Stimulated activated CD8-positive, alpha-beta memory T cell treated with anti-CD3 and anti-CD28 coated beads, Interleukin-15, amount 100 ng/mL, for 1 hour (primary cell): ENCODE data around the gene PLXDC1.

ENCODE experiments used
- DNase-seq: peaks from one replicate; pipeline ENCODE4 v3.0.0-alpha.2; 2020; ENCODE audit warnings: low read depth

PLXDC1 gene

DNA sequence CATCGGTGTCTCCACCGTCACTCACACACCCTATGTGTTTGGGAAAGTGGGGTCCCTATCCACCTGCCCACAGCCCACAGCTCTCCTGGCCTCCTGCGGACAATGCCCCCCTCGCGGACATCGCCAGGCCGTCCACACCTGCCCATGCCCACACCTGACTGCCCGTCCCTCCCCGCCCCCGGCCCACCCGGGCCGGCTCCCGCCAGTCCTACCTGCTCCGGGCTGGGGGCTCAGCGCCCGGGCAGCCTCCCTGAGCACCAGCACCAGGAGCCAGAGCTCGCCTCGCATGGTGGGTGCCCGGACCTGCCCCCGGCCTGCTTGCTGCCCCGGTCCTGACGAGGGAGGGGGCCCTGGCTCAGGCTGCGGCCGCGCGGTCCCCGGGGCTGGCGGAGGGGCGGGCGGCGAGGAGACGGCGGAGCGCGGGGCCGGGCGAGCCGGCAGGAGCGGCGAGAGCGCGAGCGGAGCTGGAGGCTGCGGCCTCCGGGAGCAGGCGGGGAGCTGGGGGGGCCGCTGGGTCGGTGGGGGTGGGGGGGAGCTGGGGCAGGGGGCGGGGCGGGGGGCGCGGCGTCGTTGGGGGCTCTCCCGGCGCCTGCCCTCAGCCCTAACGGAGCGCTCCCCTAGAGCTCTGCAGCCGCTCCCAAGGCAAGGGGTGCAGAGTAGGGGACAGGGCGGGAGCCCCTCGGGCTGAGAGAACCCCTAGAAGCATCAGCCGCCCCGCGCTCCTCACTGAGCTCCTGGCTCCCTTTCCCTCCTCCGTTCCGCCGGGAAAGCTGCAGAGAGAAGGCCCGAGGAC lies at the start of gene PLXDC1:
PLXDC1 (minus strand) TSS at position 488 of the 793 bp plus-strand sequence; CDS start at position 288, 200 bp downstream.
- DNase-seq = no peak

GRCh38 chr17:39200957-39201510 lies 49.6 kb upstream of the PLXDC1 start:
- no peak for DNase-seq

DNA sequence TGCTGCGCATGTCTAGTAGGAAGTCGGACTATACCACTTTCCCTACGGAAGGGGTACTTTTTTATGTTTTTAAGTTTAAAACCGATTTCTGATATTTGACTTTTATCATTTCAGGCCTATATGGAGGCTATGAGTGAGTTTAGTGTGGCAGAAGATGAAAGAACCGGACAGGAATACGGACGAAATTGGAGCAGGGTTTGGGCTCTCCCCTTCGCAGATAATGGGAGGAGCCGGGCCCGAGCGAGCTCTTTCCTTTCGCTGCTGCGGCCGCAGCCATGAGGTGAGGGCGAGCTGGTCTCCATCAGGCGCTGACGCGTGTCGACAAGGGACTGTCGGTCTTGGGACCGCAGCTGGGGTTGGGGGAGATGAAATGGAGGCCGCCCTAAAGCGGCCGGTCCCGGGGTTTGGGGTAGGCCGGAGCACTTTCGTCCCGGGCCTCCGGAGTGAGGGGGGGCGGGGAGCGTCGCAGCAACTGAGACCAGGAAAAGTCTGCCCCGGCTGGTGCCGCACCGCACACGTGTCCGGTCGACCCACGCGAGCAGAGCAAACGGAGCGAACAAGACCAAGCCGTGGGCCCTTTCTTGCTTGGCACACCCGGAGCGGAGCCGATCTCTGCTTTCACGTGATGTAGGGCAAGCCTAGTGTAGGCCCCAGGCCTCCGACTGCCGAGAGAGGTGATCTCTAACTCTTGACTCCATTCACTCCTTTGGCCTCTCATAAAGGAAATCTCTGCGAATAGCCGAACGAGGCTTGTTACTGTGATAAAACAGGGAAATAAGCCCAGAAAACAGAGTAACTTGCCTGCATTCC lies 48.8 kb upstream of the PLXDC1 start, which contains the start of gene RPL19:
RPL19 (plus strand) TSS at position 214 of the 810 bp plus-strand sequence; CDS start at position 276, 62 bp downstream.
- peak; percentile 59 for DNase-seq

- DNase-seq = peak; percentile 78
Observed at GRCh38 chr17:39199820-39200069, 48.3 kb upstream of the PLXDC1 start.

- no peak for DNase-seq
Observed at GRCh38 chr17:39198186-39198566, 46.7 kb upstream of the PLXDC1 start.

DNA sequence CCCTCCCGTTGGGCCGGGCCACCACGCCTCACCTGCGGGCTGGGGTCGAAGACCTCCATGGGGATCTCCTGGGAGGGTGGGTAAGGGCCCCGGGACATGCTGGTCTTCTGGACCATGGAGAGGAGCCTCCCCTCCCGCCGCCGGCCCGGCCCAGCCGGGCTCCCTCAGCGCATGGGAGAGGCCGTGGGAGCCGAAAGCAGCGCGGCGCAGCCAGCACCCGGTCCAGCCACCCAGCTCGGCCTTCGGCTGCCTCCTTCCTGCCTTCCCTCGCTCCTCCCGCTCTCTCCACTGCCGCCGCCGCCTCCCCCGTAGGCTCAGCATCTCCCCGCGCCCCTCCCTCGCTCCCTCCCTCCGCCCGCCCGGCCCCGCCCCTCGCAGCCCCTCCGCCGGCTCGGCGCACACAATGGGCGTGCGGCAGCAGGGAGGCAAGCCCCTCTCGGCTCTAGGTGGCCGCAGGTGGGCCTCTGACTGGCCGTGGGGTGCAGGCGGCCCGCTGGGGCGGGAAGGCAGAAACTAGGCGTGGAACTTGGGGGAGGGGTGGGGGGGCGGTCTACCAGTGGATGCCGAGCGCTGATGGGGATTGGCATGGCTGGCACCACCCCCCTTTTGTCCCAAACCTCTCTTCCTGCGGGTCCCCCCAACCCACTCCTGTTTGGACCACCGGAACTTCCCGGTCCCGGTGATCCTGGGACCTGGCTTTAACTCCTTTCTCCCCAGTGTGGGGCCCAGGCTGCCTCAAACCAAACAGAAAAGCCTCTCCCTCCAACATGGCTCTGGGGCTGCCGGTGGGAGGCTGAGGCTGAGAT lies 46.1 kb upstream of the PLXDC1 start, which contains the start of gene CACNB1:
CACNB1 (minus strand) TSS at position 290 of the 806 bp plus-strand sequence; CDS start at position 116, 174 bp downstream.
- DNase-seq = peak; percentile 22

GRCh38 chr17:39196808-39197291 lies 45.4 kb upstream of the PLXDC1 start:
- DNase-seq = no peak

DNA sequence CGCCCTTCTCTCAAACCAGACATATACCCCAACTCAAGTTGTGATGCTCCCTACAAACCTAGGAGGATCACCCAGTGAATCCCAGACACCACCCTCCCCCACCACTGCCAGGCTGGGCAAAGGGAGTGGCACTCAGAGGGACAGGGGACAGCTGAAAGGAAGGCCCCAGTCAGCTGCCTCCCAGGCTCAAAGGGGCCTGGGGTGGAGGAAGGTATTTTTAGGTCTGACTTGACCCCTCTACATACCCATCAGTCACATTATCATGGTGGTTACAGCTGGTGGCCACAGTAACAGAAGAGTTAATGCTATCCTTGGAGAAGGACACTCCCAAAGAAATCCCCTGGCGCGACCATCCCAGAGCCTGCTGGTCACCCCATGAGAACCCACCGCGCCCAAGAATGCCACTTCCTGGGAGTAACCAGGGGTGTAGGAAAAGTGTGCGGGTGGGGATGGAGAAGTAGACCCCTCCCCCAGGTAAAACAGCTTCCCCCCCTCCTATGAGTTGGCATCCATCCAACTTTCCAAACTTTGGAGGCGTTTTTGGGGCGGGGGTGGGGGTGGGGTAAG lies 44.9 kb upstream of the PLXDC1 start:
- no peak for DNase-seq

GRCh38 chr17:39195568-39196160 lies 44.2 kb upstream of the PLXDC1 start:
- DNase-seq = no peak

DNA sequence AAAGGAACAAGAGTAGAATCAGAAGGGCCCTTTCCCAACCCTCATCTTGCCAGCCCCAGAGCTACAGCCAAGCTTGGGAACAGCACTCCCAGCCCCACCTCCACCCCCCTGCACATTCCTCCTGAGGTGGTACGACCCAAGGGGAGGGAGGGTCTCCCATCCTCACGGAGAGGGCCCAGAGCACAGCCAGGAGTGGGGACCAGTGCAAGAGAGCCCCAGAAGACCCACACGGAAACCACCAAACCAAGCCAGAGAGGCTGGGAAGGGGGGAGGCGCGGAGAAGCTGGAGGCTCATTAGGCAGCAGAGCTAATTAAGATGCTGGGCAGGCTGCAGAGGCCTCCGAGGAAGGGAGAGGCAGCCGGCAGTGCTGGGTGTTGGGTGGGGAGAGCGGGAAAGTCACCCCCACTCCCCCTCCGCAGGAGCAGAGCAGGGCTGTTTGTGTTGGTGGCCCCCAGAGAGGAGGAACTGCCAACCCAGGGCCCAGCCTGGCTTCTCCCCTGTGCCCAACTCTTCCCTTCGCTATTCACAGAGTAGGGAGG lies 43.6 kb upstream of the PLXDC1 start:
- DNase-seq = no peak

DNA sequence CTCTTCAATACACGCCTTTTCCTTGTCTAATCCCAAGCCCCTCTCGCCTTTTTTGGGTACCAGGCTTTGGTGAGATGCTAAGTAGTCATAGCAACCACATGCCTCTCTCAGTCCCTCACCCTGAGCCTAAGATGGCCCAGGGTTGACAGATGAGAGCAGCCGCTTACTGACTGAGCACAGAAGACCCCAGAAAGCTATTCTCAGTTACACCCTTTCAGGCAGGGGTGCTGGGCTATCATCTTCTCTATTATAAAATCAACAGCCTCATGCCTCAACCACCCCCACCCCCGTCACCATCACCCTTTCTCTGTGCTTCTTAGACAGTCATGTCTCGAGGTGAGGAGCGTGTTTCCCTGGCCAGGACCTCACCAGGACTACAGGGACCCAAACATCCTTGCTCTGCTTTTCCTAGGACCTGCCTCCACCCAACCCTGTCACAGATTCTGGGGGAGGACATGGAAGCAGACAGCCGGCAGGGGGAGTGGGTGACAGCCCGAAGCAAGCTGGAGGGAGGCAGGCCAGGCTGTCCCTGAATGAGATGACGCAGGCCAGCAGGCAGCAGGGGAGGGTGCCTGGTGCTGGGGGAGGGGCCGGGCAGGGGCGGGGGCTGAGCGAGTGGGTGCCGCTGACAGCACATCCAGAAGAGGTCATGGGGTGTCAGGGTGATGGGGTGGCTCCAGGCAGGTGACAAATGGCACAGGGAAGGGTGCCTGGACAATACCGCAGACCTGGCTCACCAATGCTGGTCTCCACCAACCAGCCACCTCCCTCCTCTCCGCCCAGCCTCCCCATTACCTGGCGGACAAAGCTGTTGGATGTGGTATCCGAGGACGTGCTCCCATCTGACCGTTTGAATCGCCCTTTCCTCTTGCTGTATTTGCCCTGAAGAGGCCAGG lies 42.9 kb upstream of the PLXDC1 start:
- DNase-seq = no peak

- DNase-seq = no peak
Observed at GRCh38 chr17:39193346-39193745, 41.9 kb upstream of the PLXDC1 start.

DNA sequence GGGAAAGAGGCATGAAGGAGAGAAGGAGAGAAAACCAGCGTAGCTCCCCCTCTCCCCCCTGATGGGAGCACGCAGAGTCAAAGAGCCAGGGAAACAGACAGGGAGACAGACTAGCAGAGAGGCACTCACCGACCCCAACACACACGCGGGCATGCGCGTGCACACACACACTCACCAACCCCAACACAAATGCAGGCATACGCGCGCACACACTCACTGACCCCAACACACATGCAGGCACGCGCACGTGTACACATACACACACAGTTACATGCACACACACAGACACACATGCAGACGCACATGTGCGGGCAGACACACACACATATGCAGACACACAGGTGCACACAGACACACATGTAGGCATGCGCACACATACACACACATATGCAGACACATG lies 41.5 kb upstream of the PLXDC1 start:
- DNase-seq = no peak

DNA sequence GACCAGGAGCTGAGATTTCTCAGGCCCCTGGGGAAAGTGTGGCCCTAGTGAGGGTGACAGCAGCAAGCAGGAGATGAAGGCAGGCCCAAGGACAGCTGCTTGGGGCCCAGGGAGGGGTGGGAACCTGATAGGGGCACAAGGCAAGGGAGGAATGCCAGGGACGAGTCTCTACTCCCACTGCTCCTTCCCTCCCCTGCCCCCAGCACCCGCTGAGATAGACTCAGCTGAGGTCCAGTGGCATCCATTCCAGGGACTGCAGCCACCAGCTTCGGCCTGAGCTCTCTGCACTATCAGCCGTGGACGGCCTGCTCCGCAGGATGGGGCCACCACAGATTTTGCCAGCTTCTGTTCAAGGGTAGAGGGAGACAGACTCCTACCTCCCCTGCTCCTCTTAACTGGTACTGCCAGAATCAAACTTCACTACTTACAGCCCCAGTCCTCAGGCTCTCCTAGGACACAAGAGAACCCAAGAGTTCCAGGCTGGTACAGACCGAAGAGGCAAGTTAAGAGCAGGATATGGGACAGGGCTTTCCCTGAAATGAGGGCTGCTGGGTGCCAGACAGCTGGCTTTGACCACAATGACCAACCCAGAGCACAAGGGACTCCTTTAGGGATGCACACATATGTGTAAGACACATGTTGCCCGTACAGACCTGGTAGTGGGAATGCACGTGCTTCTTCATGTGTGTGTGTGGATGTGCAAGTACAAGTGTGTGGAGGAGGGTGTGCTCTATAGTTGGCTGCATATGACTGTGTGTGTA lies 40.5 kb upstream of the PLXDC1 start:
- no peak for DNase-seq

DNA sequence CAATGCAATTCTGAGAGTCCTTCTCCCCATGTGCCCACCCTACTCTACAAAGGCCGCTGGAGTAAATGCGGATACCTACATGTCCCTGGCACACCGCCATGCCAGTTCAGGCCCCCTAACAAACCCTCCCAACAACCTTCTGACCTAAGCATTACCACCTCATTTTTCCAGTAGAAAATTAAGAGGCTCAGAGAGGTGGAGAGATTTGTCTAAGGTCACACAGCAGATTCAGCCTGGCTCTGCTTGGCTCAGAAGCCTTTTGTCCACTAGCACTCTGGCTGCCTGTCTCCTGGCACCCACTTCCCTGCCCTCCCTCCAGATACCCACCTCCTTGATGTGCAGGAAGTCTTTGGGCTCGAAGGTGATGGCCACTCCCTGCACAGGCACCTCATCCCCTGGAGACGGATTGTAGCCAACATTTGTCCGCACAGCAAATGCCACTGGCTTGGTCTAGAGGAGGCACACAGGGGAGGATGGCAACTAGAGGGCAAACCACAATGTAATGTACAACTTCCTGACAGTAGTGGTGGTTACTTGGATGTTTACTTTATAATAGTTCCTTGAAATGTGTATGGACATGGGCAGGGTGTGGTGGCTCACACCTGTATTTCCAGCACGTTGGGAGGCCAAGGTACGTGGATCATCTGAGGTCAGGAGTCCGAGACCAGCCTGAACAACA lies 35.9 kb upstream of the PLXDC1 start:
- no peak for DNase-seq

- no peak for DNase-seq
Observed at GRCh38 chr17:39186481-39187002, 35.1 kb upstream of the PLXDC1 start.

- no peak for DNase-seq
Observed at GRCh38 chr17:39183720-39184119, 32.3 kb upstream of the PLXDC1 start.

DNA sequence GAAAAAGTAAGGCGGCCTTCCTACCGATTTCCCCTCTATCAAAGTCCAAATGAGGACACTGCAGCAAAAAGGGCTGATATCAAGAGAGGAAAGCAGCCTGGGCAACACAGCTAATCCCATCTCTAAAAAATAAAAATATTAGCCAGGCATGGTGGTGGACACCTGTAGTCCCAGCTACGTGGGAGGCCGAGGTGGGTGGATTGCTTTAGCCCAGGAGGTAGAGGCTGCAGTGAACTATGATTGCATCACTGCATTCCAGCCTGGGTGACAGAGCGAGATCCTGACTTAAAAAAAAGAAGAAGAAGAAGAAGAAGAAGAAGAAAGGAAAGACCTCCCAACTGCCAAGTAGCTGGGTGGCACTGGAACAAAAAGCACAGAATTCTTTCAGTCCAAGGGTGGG lies 31.6 kb upstream of the PLXDC1 start:
- DNase-seq = no peak
